HL-60 (cell line): ENCODE measurements around the gene MDGA2.

ENCODE experiments used
- CTCF ChIP-seq: IDR thresholded peaks from one replicate; pipeline ENCODE4 v1.5.1; 2011; ENCODE audit warnings: low read length, control low read depth, inconsistent platforms; ENCODE audit not compliant: insufficient read depth
- GABPA ChIP-seq: IDR thresholded peaks from 2 replicates; pipeline ENCODE4 v1.6.1; 2012; ENCODE audit warnings: low read depth
- POLR2AphosphoS5 ChIP-seq: IDR thresholded peaks from 2 replicates; pipeline ENCODE4 v1.6.1; 2012; ENCODE audit warnings: low read depth
- REST ChIP-seq: IDR thresholded peaks from 2 replicates; pipeline ENCODE4 v1.6.1; 2012; ENCODE audit warnings: low read depth; ENCODE audit not compliant: insufficient replicate concordance
- SPI1 ChIP-seq: IDR thresholded peaks from 2 replicates; pipeline ENCODE4 v1.6.1; 2012; ENCODE audit warnings: low read depth, mild to moderate bottlenecking, borderline replicate concordance

GRCh38 chr14:46793144-46793543 is 882.3 kb downstream of the MDGA2 start:
- TF ChIP-seq CTCF (no peak), GABPA (no peak), POLR2AphosphoS5 (no peak), REST (no peak), SPI1 (no peak)
